Progenitor cell of endocrine pancreas (in vitro differentiated cells): ENCODE measurements around the gene RAB3IP. TPM values are rescaled to one million over a fixed set of nuclear protein-coding genes. Genes with fewer than 3 reads are reported as not detected.
A peak's percentile ranks its signal among the peaks of the same experiment; 100 is the strongest.
"Not testable (repeated sequence)": the region's sequence is repeated elsewhere in the genome, so short reads cannot be mapped to it uniquely, and the experiment has no call there.

Source experiments
- DNase-seq: peaks from one replicate; pipeline ENCODE4 v3.0.0; 2021; ENCODE audit warnings: low spot score; ENCODE audit not compliant: unreplicated experiment
- H3K27ac Mint-ChIP-seq: 2 replicates; pipeline ENCODE4 v1.8.0; 2021; ENCODE audit warnings: mild to moderate bottlenecking, moderate library complexity, mixed read lengths
- H3K27me3 Mint-ChIP-seq: 2 replicates; pipeline ENCODE4 v1.8.0; 2021; ENCODE audit warnings: mixed read lengths
- H3K36me3 Mint-ChIP-seq: 2 replicates; pipeline ENCODE4 v1.8.0; 2022; ENCODE audit warnings: mixed read lengths; ENCODE audit not compliant: insufficient read depth
- H3K4me1 Mint-ChIP-seq: 2 replicates; pipeline ENCODE4 v1.8.0; 2021; ENCODE audit warnings: low read depth, mixed read lengths
- H3K4me3 Mint-ChIP-seq: 2 replicates; pipeline ENCODE4 v1.8.0; 2021; ENCODE audit warnings: low read depth, mild to moderate bottlenecking, moderate library complexity, mixed read lengths
- H3K9me3 Mint-ChIP-seq: 2 replicates; pipeline ENCODE4 v1.8.0; 2021; ENCODE audit warnings: low read depth, mixed read lengths
- CTCF ChIP-seq: fragments of 200-600 bp; sonication (generic); IDR thresholded peaks from one replicate; pipeline ENCODE4 v1.5.0; 2021; ENCODE audit warnings: antibody characterized with exemption, mild to moderate bottlenecking; ENCODE audit not compliant: unreplicated experiment
- total RNA-seq: library from RNA; stranded (reverse); gene quantifications from 2 replicates; pipeline ENCODE4 v1.2.1, GENCODE V29; 2021

The RAB3IP gene
- total RNA-seq, 1 donor from 2014 or later: 85.6 TPM

DNA sequence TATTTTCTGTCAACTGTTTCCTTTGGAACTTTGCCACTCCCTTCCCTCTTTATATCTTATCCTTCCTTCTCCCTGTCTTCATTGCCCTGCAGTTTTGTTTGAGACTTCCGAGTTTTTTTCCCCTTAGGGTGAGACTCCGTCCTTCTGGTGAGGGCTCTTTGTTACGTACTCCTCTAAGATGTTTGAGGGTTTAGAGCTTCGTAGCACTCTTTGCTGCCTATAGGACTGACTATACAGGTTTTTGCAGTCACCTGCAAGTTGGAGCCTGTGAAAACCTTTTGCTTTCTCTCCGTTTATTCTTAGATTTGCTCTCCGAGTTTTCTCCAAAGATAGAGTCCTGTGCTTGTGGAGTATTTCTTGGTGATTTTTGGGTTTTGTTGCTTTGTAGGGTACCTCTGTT lies 44.7 kb downstream of the RAB3IP start:
- no peak for DNase-seq
- Mint-ChIP-seq H3K9me3 (peaks cover 23% of the 10 kb centered on the region), H3K27ac (no peak overlapping the region), H3K36me3 (peaks cover 57% of the 10 kb centered on the region), H3K4me1 (no peaks in the 10 kb centered on the region), H3K4me3 (no peak overlapping the region), H3K27me3 (no peaks in the 10 kb centered on the region)
- no peak for TF ChIP-seq CTCF

GRCh38 chr12:69789351-69789750 lies 50.7 kb downstream of the RAB3IP start:
- no peak for TF ChIP-seq CTCF
- H3K27me3 Mint-ChIP-seq: no peaks in the 10 kb centered on the region
- no peaks in the 10 kb centered on the region for H3K4me1 Mint-ChIP-seq
- no peak for DNase-seq
- H3K4me3 Mint-ChIP-seq: no peak overlapping the region
- H3K27ac Mint-ChIP-seq: no peak overlapping the region
- peaks cover 67% of the 10 kb centered on the region for H3K36me3 Mint-ChIP-seq
- H3K9me3 Mint-ChIP-seq: peaks cover 34% of the 10 kb centered on the region

GRCh38 chr12:69792533-69792932 lies 53.9 kb downstream of the RAB3IP start:
- no peak for TF ChIP-seq CTCF
- no peaks in the 10 kb centered on the region for H3K4me1 Mint-ChIP-seq
- H3K27me3 Mint-ChIP-seq: no peaks in the 10 kb centered on the region
- DNase-seq: no peak
- no peak overlapping the region for H3K4me3 Mint-ChIP-seq
- H3K36me3 Mint-ChIP-seq: peaks cover 76% of the 10 kb centered on the region
- no peak overlapping the region for H3K27ac Mint-ChIP-seq
- peaks cover 39% of the 10 kb centered on the region for H3K9me3 Mint-ChIP-seq

DNA sequence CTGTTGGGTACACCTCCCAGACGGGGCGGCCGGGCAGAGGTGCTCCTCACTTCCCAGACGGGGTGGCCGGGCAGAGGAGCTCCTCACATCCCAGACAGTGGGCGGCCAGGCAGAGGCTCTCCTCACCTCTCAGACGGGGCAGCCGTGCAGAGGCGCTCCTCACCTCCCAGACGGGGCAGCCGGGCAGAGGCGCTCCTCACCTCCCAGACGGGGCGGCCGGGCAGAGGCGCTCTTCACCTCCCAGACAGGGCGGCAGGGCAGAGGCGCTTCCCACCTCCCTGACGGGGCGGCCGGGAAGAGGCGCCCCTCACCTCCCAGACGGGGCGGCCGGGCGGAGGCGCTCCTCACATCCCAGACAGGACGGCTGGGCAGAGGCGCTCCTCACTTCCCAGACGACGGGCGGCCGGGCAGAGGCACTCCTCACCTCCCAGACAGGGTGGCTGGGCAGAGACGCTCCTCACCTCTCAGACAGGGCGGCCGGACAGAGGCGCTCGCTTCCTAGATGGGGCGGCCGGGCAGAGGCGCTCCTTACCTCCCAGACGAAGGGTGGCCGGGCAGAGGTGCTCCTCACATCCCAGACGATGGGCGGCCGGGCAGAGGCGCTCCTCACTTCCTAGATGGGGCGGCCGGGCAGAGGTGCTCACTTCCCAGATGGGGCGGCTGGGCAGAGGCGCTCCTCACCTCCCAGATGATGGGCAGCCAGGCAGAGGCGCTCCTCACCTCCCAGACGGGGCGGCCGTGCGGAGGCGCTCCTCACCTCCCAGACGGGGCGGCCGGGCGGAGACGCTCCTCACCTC lies 68.6 kb downstream of the RAB3IP start:
- H3K36me3 Mint-ChIP-seq: peaks cover 74% of the 10 kb centered on the region
- DNase-seq, H3K4me3 Mint-ChIP-seq, H3K27me3 Mint-ChIP-seq, H3K4me1 Mint-ChIP-seq: not testable (repeated sequence)
- peaks cover 34% of the 10 kb centered on the region for H3K9me3 Mint-ChIP-seq
- peak overlapping the region; percentile 45 for H3K27ac Mint-ChIP-seq

DNA sequence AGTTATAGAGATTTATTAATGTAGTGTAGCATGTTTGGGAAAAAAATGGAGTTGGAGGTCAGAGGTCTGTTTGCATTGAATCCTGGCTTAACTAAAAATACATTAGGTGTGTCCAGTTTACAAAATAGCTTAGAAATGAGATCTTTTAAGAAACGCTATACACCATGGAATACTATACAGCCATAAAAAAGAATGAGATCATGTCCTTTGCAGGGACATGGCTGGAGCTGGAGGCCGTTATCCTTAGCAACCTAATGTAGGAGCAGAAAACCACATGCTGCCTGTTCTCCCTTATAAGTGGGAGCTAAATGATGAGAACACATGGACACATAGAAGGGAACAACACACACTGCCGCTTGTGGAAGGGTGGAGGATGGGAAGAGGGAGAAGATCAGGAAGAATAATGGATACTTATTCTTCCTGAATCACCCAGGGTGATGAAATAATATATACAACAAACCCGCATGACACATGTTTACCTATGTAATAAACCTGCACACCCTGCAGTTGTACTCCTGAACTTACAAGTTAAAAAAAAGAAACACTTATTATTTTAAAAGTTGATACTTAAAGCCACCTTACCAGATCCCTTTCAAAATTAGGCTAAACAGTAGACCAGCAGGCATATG lies 72.3 kb downstream of the RAB3IP start:
- Mint-ChIP-seq H3K4me3 (no peak overlapping the region), H3K4me1 (no peaks in the 10 kb centered on the region), H3K27me3 (no peaks in the 10 kb centered on the region), H3K27ac (no peak overlapping the region), H3K9me3 (peaks cover 26% of the 10 kb centered on the region), H3K36me3 (peaks cover 57% of the 10 kb centered on the region)
- TF ChIP-seq CTCF: no peak
- no peak for DNase-seq
